HG03565 (cell line): ENCODE results near the gene NFIX.

Source experiments
- ATAC-seq: cut with Tn5 transposase; IDR thresholded peaks from one replicate; pipeline ENCODE4 v1.9.1; 2021; ENCODE audit warnings: mild to moderate bottlenecking, moderate library complexity; ENCODE audit not compliant: unreplicated experiment

The NFIX gene

GRCh38 chr19:13138171-13138915 is 143.1 kb downstream of the NFIX start:
- ATAC-seq = no peak

- ATAC-seq = no peak
These were observed 143.6 kb downstream of the NFIX start for GRCh38 chr19:13138916-13139198.

GRCh38 chr19:13139633-13140311 is 144.5 kb downstream of the NFIX start:
- ATAC-seq = no peak

- ATAC-seq = no peak
These were observed 151.7 kb downstream of the NFIX start for GRCh38 chr19:13146763-13147563.
